Sigmoid colon (tissue), 3 donors: ENCODE results near the gene ZNF195.
"Not testable (repeated sequence)": the region's sequence is repeated elsewhere in the genome, so short reads cannot be mapped to it uniquely, and the experiment has no call there.

ENCODE experiments used
- POLR2A ChIP-seq, 2 donors: fragments of 450-650 bp; IDR thresholded peaks; one replicate each; pipeline ENCODE4 v1.6.1; 2016; ENCODE audit warnings: antibody characterized with exemption in 2 of 2, mild to moderate bottlenecking in 2 of 2, moderate library complexity in 2 of 2
- TF ChIP-seq, protein P1 (sequence below), 4 experiments: fragments of 450-650 bp in 3 of 4; fragments of 200-600 bp in 1 of 4; IDR thresholded peaks; one replicate each; pipeline ENCODE4 v1.5.1; 2016 to 2019; ENCODE audit warnings: antibody characterized with exemption in 4 of 4, mild to moderate bottlenecking in 3 of 4, moderate library complexity in 2 of 4

DNA sequence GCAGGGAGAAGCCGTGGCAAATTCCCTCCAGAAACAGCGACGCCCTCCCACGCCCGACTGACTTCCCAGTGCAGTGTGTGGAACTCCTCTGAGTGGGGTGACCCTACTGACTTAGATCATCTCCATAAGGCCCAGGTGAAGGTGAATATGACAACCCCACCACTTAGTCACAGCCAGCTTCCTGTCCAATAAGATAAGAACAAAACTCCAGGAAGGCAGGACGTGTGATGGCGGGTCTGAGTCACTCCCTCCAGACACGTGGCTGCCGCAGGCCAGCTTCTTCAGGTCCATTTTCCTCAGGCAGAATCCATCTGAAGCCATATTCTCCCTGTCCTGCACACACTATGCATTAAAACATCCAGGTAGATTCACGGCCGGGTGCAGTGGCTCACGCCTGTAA, 48.9 kb downstream of the ZNF195 start:
- TF ChIP-seq POLR2A (IDR thresholded peaks at IDR 0.05): not testable (repeated sequence)
- TF ChIP-seq, protein P1, sequence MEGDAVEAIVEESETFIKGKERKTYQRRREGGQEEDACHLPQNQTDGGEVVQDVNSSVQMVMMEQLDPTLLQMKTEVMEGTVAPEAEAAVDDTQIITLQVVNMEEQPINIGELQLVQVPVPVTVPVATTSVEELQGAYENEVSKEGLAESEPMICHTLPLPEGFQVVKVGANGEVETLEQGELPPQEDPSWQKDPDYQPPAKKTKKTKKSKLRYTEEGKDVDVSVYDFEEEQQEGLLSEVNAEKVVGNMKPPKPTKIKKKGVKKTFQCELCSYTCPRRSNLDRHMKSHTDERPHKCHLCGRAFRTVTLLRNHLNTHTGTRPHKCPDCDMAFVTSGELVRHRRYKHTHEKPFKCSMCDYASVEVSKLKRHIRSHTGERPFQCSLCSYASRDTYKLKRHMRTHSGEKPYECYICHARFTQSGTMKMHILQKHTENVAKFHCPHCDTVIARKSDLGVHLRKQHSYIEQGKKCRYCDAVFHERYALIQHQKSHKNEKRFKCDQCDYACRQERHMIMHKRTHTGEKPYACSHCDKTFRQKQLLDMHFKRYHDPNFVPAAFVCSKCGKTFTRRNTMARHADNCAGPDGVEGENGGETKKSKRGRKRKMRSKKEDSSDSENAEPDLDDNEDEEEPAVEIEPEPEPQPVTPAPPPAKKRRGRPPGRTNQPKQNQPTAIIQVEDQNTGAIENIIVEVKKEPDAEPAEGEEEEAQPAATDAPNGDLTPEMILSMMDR (IDR thresholded peaks at IDR 0.05): not testable (repeated sequence)
